ENCODE data around the gene PHAF1.
A peak's percentile ranks its signal among the peaks of the same experiment; 100 is the strongest.
"Not testable (repeated sequence)": the region's sequence is repeated elsewhere in the genome, so short reads cannot be mapped to it uniquely, and the experiment has no call there.

Gene PHAF1

GRCh38 chr16:67115639-67116038, 5.9 kb downstream of the PHAF1 start:
- H3K4me3 ChIP-seq (ENCODE audit: low read depth, low read length) = no peak overlapping the region
- no peak for TF ChIP-seq CTCF (IDR thresholded peaks at IDR 0.05; ENCODE audit: insufficient read depth, low read length, missing control alignments)
- POLR2A ChIA-PET = interaction anchor here (0.8 kb wide), 1 partner anchor 26 kb away, joined by 3 read pairs; no protein-coding TSS in a partner anchor
- CTCF ChIA-PET = interaction anchor here (0.6 to 1.6 kb wide), 8 partner anchors 14 to 155 kb away, joined by 3 to 10 read pairs (median 4); partner anchors contain the start of gene CES3
- DNase-seq (ENCODE audit: low read depth, low spot score) = peak; percentile 74

GRCh38 chr16:67116388-67117311, 6.9 kb downstream of the PHAF1 start:
- DNase-seq (ENCODE audit: low read depth, low spot score) = no peak
- POLR2A ChIA-PET = no interaction called here
- CTCF ChIA-PET = interaction anchor here (0.9 to 1.7 kb wide), 7 partner anchors 13 to 156 kb away, joined by 3 to 10 read pairs (median 4); partner anchors contain the start of gene CES3
- TF ChIP-seq CTCF (IDR thresholded peaks at IDR 0.05; ENCODE audit: insufficient read depth, low read length, missing control alignments) = no peak
- no peak overlapping the region for H3K4me3 ChIP-seq (ENCODE audit: low read depth, low read length)

GRCh38 chr16:67117716-67118115, 8.0 kb downstream of the PHAF1 start:
- CTCF ChIA-PET = interaction anchor here (1.4 to 1.7 kb wide), 2 partner anchors 14 to 37 kb away, joined by 3 to 5 read pairs; no protein-coding TSS in a partner anchor
- DNase-seq (ENCODE audit: low read depth, low spot score) = no peak
- no peak overlapping the region for H3K4me3 ChIP-seq (ENCODE audit: low read depth, low read length)
- POLR2A ChIA-PET = interaction anchor here (0.7 to 1.1 kb wide), 2 partner anchors 12 to 109 kb away, joined by 3 read pairs; partner anchors contain the start of gene TMEM208
- TF ChIP-seq CTCF (IDR thresholded peaks at IDR 0.05; ENCODE audit: insufficient read depth, low read length, missing control alignments) = no peak

GRCh38 chr16:67120025-67120424, 10.3 kb downstream of the PHAF1 start:
- H3K4me3 ChIP-seq (ENCODE audit: low read depth, low read length) = no peak overlapping the region
- TF ChIP-seq CTCF (IDR thresholded peaks at IDR 0.05; ENCODE audit: insufficient read depth, low read length, missing control alignments) = no peak
- ChIA-PET POLR2A (no interaction called here), CTCF (interaction anchor here (0.9 to 1.9 kb wide), 8 partner anchors 9 to 166 kb away, joined by 3 to 8 read pairs (median 4); no protein-coding TSS in a partner anchor)
- DNase-seq (ENCODE audit: low read depth, low spot score) = no peak

- CTCF ChIA-PET = interaction anchor here (1.5 kb wide), 1 partner anchor 10 kb away, joined by 3 read pairs; no protein-coding TSS in a partner anchor
- H3K4me3 ChIP-seq (ENCODE audit: low read depth, low read length); POLR2A ChIA-PET; DNase-seq (ENCODE audit: low read depth, low spot score): not testable (repeated sequence)
Measured at GRCh38 chr16:67122799-67123198, 13.1 kb downstream of the PHAF1 start.

- H3K4me3 ChIP-seq (ENCODE audit: low read depth, low read length) = no peak overlapping the region
- TF ChIP-seq CTCF (IDR thresholded peaks at IDR 0.05; ENCODE audit: insufficient read depth, low read length, missing control alignments) = no peak
- ChIA-PET CTCF (interaction anchor here (0.8 to 3.5 kb wide), 5 partner anchors 8 to 151 kb away, joined by 4 to 22 read pairs (median 8); no protein-coding TSS in a partner anchor), POLR2A (no interaction called here)
- DNase-seq (ENCODE audit: low read depth, low spot score) = no peak
Measured at GRCh38 chr16:67128417-67128816, 18.7 kb downstream of the PHAF1 start.
